Left forelimb (tissue), 1 donor: ENCODE results near the gene HYI.

ENCODE experiments used
- DNase-seq: peaks from one replicate; pipeline ENCODE4 v3.0.0-alpha.2; 2018; ENCODE audit warnings: low spot score

HYI gene

DNA sequence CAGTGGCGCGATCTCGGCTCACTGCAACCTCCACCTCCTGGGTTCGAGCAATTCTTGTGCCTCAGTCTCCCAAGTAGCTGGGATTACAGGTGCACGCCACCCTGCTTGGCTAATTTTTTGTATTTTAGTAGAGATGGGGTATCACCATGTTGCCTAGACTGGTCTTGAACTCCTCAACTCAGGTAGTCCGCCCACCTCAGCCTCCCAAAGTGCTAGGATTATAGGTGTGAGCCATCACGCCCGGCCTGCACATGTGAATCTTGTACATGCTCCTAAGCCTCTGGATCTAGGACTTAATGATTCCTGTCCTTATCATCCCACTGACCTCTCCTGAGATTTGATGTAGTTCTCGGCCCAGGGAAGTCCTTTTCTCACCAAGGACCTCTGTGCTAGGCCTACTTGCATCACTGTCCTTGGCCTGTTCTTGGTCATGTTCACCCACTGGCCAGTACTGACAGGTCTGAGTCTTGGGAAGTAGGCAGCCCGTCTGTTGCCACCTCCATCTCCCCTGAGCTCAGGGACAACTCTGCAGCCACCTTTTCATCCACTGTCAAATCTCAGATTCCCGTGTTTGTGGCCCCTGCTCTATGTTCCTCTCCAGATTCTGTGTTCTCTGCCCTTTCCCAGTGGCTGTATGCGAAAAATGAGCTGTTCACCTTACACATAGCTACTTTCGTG is 9.4 kb downstream of the HYI start:
- DNase-seq = peak; percentile 31

DNA sequence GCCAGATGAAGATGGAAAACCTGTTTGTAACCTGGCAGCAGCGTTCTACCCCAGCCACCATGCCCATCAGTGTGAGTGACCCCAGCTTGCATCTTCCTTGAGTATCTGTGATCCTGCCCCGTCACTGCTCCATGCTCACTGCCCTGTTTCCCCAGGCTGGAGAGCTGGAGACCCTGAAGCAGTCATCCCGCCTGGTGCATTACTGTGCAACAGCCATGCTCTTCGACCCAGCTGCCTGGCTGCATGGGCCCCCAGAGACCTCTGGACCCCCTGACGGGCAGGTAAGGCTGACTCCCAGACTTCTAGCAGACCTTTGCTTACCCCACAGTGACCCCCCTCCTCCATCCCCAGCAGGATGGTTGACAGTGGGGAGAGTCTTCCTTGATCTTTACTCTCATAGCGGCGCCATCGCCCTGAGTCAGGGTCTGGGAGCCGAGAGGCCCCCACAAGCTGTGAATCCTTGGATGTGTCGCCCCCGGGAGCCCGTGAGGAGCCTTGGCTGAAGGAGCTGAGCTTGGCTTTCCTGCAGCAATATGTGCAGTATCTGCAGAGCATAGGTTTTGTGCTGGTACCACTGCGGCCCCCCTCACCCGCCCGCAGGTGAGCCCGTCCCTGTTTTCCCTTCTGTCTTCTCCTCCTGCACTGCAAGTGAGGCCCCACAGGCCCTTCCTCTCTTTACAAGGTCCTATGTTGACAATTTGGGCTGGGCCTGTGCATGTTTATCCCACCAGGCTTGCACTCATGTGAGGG is 10.4 kb downstream of the HYI start:
- peak; percentile 60 for DNase-seq

DNA sequence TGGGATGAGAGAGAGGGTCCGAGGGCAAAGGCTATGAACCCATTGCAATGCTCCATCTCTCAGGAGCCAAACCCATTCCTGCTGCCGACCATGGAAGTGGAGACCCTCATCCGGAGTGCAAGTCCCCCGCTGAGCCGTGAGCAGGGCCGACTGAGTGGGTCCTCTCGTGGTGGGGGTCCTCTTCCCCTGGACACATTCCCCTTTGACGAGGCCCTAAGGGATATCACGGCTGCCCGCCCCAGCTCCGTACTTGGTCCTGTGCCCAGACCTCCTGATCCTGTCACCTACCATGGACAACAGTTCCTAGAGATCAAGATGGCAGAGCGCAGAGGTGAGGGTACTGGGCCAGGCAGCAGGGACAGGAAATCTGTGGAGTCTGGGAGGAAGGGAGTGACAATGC is 11.0 kb downstream of the HYI start:
- DNase-seq = peak; percentile 57

DNA sequence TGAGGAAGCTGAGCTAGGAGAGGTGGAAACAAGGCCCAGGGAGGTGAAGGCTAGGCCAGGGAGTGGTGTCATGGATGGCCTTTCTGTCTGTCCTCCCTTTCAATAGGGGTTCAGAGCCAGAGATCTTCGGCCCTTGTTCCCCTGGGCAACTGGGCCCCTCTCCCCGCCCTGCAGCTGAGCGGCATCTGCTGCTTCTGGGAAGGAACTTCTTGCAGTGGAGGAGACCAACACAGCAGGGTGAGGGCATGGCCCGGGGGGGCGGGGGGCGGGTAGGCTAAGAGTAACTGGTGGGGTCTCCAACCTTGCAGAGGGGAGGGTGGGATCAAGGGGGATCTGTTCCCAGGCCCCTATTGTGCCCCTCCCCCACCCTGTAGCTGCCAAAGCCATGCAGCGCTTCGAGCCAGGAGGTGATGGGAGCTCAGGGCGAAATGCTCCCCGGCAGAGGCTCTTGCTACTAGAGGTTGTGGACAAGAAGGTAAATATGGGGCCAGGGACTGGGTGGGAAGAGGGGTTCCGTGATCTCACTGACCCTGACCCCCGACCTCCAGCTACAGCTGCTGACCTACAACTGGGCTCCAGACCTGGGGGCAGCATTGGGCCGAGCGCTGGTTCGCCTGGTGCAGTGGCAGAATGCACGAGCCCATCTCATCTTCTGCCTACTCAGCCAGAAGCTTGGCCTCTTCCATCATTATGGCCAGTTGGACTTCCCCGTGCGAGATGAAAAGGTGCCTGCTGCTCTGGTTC is 11.7 kb downstream of the HYI start:
- peak; percentile 57 for DNase-seq

DNA sequence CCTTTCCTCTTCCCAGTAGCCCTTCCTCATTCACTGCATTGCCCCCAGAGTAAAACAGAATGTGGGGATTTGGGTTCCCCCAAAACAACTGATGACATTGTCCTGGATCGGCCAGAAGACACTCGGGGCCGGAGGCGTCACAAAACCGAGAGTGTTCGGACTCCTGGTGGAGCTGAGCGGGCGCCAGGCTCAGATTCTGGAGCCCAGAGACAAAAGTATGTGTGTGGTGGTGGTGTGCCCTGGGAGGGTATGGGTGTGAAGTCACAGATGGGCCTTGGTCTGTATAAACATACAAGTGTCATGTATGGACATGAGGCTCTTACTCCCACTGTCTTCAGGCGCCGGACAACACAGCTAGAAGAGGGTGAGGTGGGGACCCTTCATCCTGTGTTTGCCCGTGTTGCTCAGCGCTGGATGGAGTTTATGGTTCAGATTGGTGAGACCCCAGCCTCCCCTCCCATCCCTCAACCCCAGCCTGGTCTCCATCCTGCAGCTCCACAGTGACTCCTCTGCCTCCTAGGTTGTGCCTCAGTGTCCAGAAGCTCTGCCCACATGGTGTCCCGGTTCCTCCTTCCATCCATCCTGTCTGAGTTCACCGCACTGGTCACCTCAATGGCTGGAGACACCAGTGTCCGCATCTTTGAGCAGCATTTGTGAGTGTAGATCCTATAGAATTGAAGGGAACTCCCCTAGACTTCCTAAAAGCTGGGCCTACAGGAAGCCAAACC is 12.4 kb downstream of the HYI start:
- DNase-seq = peak; percentile 45

DNA sequence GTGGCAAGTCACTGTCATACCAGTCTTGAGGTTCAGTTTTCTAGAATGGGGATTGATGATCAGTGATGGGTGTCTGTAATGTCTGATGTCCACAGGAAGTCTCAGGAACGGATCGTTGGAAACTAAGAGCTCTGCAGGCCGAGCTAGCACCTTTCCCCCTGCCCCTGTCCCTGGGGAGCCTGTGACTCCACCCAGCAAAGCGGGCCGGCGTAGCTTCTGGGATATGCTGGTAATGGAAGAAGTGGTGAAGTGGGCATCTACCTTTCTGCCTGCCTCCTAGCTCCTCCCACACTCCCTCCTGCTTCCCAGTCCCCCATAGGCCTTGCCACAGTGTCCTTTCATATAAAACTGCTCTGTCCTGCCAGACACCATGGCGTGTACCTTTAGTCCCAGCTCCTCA is 13.4 kb downstream of the HYI start:
- peak; percentile 46 for DNase-seq

DNA sequence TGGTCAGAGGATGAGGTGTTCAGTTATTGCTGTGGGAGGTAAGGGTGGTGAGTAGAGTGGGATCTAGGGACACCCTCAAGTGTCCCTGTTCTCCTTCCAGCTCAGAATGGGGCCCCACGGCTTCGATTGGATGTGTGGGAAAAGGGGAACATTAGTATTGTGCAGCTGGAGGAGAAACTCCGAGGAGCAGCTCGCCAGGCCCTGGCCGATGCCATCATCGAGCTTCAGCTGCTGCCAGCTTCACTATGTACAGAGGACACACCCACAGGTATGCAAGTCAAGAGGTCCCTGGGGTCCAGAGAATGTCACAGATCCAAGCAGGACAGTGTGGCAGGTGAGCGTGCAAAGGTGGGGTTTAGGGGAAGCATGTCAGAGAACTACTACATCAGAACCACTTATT is 13.9 kb downstream of the HYI start:
- peak; percentile 57 for DNase-seq

DNA sequence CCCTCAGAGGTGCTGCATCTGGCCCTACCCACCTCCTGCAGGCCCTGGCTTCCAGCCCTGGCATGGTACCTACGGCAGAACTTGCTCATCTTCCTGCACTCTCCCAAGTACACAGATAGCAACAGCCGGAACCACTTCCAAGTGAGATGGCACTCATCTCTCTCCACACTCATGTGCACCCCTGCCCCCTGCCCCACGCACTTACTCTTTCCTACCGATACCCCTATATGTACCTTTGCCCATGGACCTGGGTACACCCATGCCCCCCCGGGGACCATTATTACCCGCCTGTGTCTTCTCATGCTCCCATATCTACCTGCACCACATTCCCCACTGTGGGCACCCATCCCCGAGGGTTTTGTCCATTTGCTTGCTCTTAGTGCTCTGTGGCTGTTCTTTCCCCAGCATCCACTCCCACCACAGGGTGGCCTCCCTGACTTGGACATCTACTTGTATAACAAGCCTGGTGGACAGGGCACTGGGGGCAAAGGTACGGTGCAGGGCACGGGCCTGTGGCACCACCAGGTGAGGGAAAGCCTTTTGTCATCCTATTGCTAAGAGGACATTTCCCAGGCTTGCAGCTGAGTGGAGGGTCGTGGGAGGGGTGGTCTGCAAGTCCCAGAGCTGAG is 14.7 kb downstream of the HYI start:
- peak; percentile 59 for DNase-seq

DNA sequence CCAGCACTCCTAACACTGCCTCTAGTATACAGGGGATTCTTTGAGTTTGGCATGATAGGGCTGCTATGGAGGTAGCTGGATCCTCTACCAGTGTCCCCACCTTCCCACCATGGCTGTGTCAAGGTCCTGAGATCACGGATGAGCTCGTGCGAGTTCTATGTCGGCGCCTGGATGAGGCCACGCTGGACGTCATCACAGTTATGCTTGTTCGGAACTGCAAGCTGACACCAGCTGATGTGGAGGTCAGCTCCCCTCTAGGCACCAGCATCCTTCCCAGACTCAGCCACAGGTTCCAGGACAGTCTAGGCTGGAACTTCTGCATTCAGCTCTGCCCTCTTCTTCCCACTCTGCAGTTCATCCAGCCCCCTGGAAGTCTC is 15.2 kb downstream of the HYI start:
- DNase-seq = peak; percentile 38

DNA sequence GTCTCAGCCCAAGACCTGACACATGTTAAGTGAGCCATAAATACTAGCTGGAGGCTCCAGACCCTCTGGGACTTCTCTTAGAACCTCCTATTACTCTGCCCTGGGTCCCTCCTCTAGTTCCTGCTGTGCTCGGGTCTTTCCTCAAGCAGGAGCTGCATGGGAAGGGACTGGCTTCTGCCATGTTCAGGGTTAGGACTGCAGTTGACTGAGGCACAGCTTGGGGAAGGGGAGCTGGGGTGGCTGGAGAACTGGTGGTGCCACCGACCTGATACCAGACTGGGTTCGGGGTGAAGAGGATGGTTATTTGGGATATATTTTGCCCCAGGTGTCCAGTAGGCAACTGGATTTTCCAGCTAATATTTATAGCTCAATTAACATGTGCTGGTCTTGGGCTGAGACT is 15.7 kb downstream of the HYI start:
- peak; percentile 54 for DNase-seq

DNA sequence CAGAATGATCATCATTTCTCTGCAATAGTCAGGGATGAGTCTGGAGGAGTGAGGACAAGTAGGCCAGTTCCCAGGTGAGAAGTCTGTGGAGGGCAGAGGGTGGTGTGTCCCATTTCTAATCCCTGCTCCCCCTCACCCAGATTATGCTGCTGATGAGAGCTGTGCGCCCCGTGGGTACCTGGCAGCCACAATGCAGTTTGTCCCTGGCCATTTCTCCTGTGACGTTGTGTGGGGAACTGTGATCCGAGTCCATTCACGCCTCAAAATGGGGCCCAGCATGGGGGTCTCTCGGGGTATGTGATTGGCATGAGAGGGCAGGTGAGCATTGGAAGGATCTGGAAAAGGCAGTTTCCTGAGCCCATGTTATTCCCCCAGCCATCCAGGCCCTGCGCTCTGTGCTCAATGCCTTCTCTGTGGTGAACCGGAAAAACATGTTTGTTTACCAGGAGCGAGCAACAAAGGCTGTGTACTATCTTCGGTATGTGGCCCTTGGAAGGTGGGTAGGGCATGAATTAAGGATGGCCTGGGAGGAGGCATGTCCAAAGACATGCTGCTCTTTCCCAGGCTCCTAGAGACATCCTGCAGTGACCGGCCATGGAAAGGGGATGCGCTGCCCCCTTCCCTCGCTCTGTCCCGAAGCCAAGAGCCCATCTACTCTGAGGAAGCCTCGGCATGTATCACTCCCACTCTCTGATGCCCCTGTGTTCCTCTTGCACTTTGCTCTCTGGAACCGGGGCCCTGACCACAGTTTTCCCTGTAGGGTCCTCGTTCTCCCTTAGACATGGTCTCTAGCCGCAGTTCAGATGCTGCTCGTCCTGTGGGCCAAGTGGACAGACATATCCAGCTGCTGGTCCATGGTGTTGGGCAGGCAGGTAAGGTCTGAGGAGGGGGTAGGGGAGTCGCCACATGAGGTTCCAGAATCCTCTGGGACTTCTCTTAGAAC is 16.4 kb downstream of the HYI start:
- peak; percentile 56 for DNase-seq

DNA sequence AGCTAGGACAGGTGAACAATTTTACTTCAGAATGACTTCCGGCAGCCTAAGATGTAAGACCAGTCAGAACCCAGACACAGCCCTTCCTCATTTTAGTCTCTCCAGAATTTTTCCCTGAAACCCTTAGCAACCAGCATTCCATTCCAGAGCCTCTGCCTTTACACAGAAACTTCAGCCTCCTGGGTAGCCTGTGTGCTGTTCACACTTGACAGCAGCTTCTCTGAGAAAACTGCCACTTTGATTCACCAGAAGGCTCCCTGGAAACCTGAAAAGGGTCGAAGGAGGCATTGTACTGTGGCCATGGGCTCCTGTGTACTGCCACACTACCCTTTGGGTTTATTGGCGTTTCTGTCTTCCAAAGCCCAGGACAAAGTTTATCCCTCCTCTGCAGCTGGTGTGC is 17.4 kb downstream of the HYI start:
- DNase-seq = peak; percentile 34

DNA sequence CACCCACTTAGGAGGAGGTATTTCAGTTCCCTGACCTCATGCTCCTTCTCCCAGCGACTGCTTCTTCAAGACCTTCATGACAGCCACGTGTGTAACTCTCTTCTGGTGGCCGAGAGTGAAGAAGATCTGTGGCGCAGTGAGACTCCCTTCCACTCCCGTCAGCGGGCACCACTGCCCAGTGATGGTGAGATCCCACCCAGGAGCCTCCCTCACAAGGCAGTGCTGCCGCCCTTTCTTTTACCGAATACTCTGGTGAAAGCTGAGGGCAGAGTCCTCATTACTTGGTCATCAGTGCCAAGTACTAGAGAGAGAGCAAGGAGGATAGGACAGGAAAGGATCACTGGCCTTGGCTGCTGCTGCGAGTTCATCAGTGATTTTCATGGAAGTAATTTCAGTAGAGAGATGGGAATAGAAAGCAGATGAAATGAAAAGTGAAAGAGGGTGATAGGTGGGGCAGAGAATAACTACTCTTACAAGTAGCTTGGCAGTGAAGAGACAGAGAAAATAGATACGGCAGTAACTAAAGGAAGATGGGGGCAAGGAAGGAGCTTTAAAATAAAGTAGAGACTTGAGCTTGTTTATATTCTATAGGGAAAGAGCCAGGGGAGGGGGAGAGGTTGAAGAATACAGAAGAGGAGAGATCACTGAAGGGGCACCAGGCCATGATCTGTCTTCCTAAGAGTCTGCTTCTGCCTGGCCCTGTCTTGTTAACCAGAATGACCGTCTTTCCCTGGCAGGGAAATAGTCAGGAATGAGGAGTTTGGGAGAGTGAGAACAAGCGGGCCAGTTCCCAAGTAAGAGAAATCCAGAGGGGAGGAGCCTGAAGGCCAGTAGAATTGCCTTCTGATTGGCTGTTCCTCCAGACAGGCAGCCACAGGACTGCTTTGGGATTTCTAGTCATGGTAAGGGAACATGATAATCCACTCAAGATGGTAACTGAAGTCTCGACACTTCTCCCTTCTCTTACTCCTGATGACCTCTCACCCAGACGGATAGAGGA is 18.3 kb downstream of the HYI start:
- peak; percentile 59 for DNase-seq

DNA sequence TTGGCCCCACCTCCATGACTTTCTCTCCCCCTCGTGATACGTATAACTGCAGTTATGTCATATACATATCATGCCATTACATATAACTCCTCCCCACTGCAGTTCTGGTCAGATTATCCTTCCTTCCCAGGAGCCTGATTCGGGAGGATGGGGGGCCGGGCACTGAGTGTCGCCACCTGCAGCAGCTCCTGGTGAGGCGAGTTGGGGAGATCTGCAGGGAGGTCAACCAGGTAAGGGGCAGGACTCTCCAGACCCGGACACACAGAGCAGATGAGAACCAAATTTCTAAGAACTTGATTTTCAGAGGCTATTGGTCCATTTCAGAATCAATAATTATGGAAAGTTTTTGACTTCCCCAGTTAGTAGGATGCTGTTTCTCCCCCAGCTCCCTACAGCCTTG is 19.5 kb downstream of the HYI start:
- peak; percentile 17 for DNase-seq

DNA sequence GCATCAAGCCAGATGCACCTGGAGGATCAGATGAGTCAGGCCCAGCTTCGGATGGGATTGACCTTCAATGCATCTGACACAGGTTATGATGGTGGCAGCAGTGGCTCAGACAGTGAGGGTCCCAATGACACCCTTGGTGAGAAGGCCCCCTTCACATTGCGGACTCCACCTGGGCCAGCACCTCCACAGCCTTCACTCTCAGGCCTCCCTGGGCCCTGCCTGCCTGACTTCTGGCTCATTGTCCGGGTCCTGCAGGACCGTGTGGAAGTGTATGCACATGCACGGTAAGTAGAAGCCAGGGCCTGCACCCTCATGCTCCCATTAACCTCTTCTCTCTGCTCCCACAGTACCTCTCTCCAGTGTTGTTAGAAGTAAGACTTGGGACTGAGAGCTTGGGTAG is 20.8 kb downstream of the HYI start:
- DNase-seq = no peak

DNA sequence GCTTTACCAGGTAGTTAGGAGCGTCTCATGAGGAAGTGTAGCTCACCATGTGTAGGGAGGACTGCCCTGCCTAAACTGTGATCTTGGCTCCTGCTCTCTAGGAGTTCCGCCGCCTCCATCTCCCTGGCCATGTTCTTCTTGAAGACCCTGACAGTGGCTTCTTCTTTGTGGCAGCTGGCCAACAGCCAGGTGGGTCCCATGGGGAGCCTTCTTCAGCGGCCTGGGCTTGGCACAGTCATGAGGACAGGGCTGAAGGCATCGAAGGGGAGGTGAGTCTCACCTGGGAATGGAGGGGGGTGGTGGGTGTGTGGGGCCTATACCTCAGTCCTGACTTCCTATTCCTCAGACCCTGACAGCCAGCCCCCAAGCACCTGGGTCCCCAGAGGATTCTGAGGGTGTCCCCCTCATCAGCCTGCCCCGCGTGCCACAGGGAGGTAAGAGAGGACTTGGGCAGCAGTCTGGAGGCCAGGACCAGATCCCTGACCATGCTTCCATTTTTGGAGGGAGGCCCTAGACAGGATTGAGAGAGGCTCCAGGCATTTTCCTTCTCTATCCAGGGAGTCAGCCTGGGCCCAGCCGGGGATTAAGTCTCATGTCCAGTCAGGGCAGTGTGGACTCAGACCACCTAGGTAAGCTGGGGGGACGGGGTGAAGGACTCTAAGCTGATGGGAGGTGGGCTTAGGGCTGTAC is 21.4 kb downstream of the HYI start:
- no peak for DNase-seq

DNA sequence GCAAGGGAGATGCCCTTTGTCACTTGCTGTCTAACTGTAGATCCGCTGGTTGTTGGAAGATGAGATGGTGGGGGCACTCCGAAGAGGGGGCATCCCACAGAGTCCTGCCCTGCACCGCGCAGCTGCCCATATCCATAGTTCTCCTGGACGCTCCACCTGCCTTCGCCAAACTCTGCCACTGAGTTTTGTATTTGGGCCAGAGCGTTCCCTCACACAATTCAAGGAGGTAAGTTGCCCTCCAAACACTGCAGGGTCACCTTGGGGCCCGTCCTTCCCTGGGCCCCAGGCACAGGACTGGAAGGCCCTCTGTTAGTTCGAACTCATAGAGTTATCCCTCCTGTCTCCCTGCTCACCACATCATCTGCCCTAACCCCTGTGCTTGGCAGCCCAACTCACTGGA is 22.1 kb downstream of the HYI start:
- DNase-seq = no peak

DNA sequence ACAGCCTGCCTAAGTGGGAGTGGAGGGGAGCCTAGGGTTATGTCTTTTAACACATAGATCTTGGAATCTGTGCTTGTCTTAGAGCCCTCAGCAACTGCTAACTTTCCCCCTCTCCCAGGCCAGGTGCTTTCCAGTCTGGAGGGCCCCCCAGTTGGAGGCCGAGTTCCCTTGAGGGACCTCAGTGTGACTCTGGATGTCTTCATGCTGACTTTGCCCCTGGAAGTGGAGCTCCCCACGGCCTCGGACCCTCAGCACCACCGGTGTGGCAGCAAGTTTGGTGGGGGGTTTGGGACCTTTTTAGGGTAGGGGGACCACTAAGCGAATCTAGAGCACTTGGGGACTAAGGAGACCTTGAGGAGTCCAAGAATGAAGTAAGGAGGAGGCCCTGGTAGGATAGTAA is 22.9 kb downstream of the HYI start:
- DNase-seq = no peak

DNA sequence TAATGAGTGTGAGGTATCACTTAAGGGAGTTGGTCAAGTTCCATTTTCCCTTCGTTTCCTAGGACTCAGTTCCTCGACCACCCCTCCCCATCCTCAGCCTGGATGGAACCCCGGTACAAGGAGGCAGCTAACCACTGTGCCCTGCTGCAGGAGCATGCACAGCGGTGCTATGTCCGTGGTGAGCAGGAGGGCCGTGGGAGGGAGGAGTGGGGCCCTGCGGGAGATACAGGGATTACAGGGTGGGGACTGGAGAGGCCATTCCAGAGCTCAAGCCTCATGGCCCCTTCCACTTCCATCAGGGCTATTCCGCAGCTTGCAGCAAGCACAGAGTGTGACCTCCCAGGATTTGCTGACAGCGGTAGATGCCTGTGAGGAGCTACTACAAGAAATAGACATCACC is 25.8 kb downstream of the HYI start:
- DNase-seq = no peak
